Prostate gland (tissue), 2 donors: ENCODE data around the gene CEMIP. TPM values are rescaled to one million over a fixed set of nuclear protein-coding genes. Genes with fewer than 3 reads are reported as not detected.
"Not testable (repeated sequence)": the region's sequence is repeated elsewhere in the genome, so short reads cannot be mapped to it uniquely, and the experiment has no call there.

Experiments
- DNase-seq: peaks from one replicate; pipeline ENCODE4 v3.0.0-alpha.2; 2019; ENCODE audit warnings: low spot score
- H3K27ac ChIP-seq, 2 donors: fragments of 200-600 bp; sonication (generic); 2 replicates each; pipeline ENCODE4 v1.5.1; 2017 to 2019
- H3K27me3 ChIP-seq: fragments of 200-600 bp; sonication (generic); replicated peaks from 2 replicates; pipeline ENCODE4 v1.5.1; 2019; ENCODE audit not compliant: insufficient read depth
- H3K36me3 ChIP-seq, 2 donors: fragments of 200-600 bp; sonication (generic); 1 replicate in 1 of 2; 2 replicates in 1 of 2; pipeline versions ENCODE4 v1.5.1 to v1.8.1; 2017 to 2019
- H3K4me1 ChIP-seq: fragments of 200-600 bp; sonication (generic); replicated peaks from 2 replicates; pipeline ENCODE4 v1.5.1; 2019
- H3K4me3 ChIP-seq, 2 donors: fragments of 200-600 bp; sonication (generic); 2 replicates each; pipeline ENCODE4 v1.5.1; 2017 to 2019
- H3K9me3 ChIP-seq: fragments of 200-600 bp; sonication (generic); 2 replicates; pipeline ENCODE4 v1.5.1; 2017
- CTCF ChIP-seq, 4 experiments: fragments of 200-600 bp in 2 of 4; fragments of 450-650 bp in 2 of 4; sonication (generic) in 2 of 4; IDR thresholded peaks; 1 replicate in 3 of 4; 2 replicates in 1 of 4; pipeline ENCODE4 v1.5.1; 2016 to 2019; ENCODE audit warnings: antibody characterized with exemption in 4 of 4, mild to moderate bottlenecking in 2 of 4, moderate library complexity in 2 of 4
- POLR2A ChIP-seq: fragments of 450-650 bp; IDR thresholded peaks from one replicate; pipeline ENCODE4 v1.6.1; 2016; ENCODE audit warnings: antibody characterized with exemption, mild to moderate bottlenecking
- POLR2AphosphoS5 ChIP-seq: sonication (generic); formaldehyde crosslinking; IDR thresholded peaks from one replicate; pipeline ENCODE4 v1.6.1; 2017; ENCODE audit warnings: antibody characterized with exemption
- WGBS: methylation state at CpG from one replicate; pipeline ENCODE4 v1.1.5; 2018; 5-methylcytosine and 5-hydroxymethylcytosine counted together
- intact Hi-C: fragments of 100-400 bp; cut with DNase I; formaldehyde crosslinking; loops from one replicate; pipeline ENCODE4 v1.14.2; 2022
- total RNA-seq, 2 donors: library from RNA; depleted of rRNA; stranded (reverse); fragments of >200 nt; gene quantifications; one replicate each; pipeline ENCODE4 v1.1.0, GENCODE V29; 2016

Gene CEMIP
- total RNA-seq, 2 donors from 2014 or later, result 1.6 to 13.5 TPM

DNA sequence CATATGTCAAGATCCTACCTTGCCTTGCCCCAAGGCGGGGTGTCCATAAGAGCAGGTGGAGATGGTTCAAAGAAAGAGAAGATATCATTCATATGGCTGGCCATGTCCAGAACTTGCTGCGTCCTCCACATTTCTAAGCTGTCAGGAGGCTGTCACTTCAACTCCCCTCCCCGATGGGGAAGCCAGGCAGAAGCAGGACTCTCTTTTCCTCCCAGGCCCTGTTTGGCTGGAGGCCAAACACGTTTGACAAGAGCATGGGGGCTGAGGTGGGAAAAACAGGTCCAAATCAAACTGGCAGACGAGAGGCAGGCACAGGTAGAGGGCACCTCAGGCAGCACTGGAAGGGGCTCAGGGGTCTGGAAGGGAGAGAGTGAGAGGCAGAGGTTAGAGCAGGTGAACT lies 172.8 kb downstream of the CEMIP start:
- TF ChIP-seq POLR2A, result no peak
- TF ChIP-seq POLR2AphosphoS5, result no peak
- TF ChIP-seq CTCF (IDR thresholded peaks at IDR 0.05), result no peak
- H3K9me3 ChIP-seq, result no peaks in the 10 kb centered on the region
- no peaks in the 10 kb centered on the region for H3K36me3 ChIP-seq
- no peak for DNase-seq
- no peaks in the 10 kb centered on the region for H3K4me1 ChIP-seq
- 64% methylated on average over 5 of the region's 5 CpGs for WGBS
- no peak overlapping the region for H3K27ac ChIP-seq
- intact Hi-C loops, result no loop called here
- no peak overlapping the region for H3K4me3 ChIP-seq
- no peaks in the 10 kb centered on the region for H3K27me3 ChIP-seq

DNA sequence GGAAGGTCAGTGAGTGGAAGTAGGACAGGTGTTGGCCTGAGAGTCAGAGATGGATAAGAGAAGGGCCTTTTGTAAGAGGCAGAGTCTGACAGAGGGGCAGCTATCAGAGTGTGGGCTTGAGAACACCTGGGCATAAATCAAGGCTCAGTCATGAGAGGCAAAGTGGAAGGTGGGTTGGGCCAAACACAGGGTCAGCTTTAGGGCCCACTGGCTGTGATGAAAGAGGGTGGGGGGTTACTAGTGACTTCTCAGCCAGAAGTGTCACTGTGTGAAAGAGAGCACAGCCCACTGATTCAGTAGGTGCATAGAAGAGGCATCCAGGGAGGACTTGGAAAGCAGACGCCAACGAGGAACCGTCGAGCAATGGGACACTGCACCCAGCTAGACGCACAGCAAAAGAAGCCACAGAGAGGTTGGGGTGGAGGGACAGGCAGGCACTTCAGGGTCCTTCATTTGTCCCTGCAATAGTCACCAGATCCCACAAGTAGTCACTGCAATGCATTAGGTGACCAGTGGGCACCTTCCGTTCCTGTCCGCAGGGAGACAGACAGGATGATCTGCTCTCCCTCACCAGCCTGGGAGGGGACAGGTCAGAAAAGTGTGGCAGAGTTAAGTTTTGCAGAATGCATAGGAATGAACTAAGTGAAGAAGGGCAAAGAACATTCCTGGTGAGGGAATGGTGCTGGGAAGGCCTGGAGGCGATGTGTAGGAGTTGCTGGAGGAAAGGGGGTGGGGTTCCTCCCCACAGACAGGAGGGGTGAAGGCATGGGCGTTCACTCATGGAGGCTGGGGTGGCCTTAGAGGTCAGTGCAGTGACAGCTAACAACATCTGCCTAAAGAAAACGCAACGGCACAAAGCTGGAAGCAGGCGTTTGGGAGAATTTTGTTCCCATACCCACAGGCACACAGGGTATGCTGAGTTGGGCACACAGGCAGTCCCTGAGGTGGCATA lies 174.1 kb downstream of the CEMIP start:
- WGBS, result 94% methylated on average over 12 of the region's 12 CpGs
- Histone ChIP-seq H3K36me3 (no peaks in the 10 kb centered on the region), H3K27ac (no peak overlapping the region), H3K27me3 (no peaks in the 10 kb centered on the region), H3K4me1 (no peaks in the 10 kb centered on the region), H3K9me3 (no peaks in the 10 kb centered on the region), H3K4me3 (no peak overlapping the region)
- DNase-seq, result no peak
- TF ChIP-seq POLR2A (no peak), CTCF (IDR thresholded peaks at IDR 0.05) (no peak), POLR2AphosphoS5 (no peak)
- intact Hi-C loops, result no loop called here

DNA sequence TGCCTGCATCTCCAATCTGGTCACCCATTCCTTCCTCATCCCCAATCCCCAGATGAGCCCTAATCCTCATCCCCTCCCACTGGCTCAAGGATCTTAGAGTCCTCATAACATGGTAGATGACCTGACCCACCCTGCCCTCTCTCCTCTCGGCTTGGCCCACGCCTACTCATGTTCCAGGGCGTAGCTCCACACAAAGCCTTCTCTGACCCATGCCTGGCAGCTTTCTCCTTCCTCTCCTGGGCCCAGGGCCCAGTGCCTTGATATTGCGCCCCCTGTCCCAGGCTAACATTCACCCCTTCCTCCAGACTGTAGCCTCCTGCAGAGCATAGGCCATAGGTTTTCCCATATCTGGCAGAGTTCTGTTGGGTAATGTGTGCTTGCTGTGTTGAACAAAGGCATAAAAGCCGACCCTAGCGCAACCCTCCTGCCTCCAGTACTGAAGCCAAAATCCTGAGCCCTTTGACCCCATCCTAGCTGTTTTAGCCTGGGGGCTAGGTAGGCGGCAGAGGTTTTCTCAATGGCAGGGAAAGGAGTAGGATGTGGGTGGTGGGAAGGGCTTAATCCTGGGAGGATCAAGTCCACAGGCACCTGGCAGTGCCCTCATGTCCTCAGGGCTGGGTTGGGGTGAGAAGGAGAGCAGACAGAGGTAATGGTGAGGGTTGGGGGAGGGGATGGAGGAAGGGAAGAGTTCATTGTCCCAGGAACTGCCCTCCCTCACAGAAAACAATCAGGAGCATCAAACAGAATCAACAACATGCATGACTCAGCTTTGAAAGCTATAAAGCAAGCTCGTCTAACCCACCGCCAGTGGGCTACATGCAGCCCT lies 175.0 kb downstream of the CEMIP start:
- no peaks in the 10 kb centered on the region for H3K36me3 ChIP-seq
- intact Hi-C loops, result no loop called here
- no peaks in the 10 kb centered on the region for H3K9me3 ChIP-seq
- 90% methylated on average over 9 of the region's 9 CpGs for WGBS
- no peak for TF ChIP-seq POLR2AphosphoS5
- no peak for TF ChIP-seq POLR2A
- TF ChIP-seq CTCF (IDR thresholded peaks at IDR 0.05), result no peak
- H3K27me3 ChIP-seq, result no peaks in the 10 kb centered on the region
- H3K27ac ChIP-seq, result no peak overlapping the region
- no peak overlapping the region for H3K4me3 ChIP-seq
- H3K4me1 ChIP-seq, result no peaks in the 10 kb centered on the region
- DNase-seq, result no peak

DNA sequence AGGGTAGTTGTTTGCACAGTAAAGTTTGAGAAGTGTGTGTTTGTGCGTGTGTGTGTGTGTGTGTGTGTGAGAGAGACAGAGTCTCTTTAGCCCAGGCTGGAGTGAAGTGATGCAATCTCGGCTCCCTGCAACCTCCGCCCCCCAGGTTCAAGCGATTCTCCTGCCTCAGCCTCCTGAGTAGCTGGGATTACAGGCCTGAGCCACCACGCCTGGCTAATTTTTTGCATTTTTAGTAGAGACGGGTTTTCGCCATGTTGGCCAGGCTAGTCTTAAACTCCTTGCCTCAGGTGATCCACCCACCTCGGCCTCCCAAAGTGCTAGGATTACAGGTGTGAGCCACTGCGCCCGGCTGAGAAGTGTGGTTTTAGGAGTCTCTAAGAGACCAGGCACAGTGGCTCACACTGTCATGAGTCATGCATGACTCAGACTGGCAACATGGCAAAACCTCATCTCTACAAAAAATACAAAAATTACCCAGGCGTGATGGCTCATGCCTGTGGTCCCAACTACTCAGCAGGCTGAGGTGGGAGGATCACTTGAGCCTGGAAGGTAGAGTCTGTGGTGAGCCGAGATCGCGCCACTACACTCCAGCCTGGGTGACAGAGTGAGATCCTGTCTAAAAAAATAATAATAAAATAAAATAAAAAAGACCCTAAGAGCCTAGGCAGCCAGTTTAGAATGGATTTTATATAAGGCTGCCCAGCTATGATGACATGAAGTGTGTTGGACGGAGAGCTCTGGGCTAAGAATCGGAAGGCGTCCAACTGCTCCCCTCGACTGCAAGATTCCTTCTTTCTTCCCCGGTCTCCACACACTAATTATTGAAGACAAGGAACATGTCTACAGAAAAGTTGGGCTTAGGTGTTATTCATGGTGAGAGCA lies 176.6 kb downstream of the CEMIP start:
- intact Hi-C loops, H3K36me3 ChIP-seq, H3K4me1 ChIP-seq, H3K4me3 ChIP-seq, H3K27me3 ChIP-seq, H3K27ac ChIP-seq, DNase-seq, H3K9me3 ChIP-seq: not testable (repeated sequence)
- 87% methylated on average over 19 of the region's 19 CpGs for WGBS

DNA sequence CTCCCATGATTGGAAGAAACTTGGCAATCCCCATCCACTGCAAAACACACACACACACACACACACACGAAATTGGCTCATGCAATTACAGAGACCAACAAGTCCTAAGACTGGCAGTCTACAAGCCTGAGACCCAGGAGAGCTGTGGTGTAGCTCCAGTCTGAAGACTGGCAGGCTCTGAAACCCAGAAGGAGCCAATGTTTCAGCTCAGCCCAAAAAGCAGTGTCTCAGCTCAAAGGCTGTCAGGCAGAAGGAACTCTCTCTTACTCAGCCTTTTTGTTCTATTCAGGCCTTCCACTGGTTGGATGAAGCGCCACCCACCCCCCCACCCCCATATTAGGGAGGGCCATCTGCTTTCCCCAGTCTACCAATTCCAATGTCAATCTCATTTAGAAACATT lies 178.4 kb downstream of the CEMIP start:
- 89% methylated on average over 2 of the region's 2 CpGs for WGBS
- TF ChIP-seq POLR2AphosphoS5 (no peak), POLR2A (no peak), CTCF (IDR thresholded peaks at IDR 0.05) (no peak)
- H3K27ac ChIP-seq, result no peak overlapping the region
- no peaks in the 10 kb centered on the region for H3K36me3 ChIP-seq
- no peaks in the 10 kb centered on the region for H3K4me1 ChIP-seq
- no peaks in the 10 kb centered on the region for H3K9me3 ChIP-seq
- DNase-seq, result no peak
- intact Hi-C loops, result no loop called here
- no peak overlapping the region for H3K4me3 ChIP-seq
- H3K27me3 ChIP-seq, result no peaks in the 10 kb centered on the region
